Limb (tissue), 2 donors: ENCODE measurements around the gene WNT9B.
"Not testable (repeated sequence)": the region's sequence is repeated elsewhere in the genome, so short reads cannot be mapped to it uniquely, and the experiment has no call there.

Experiments
- DNase-seq, 2 donors: peaks; one replicate each; pipeline ENCODE4 v3.0.0-alpha.2; 2016; ENCODE audit errors: extremely low spot score in 2 of 2

WNT9B gene

GRCh38 chr17:46908068-46908737, 56.8 kb downstream of the WNT9B start:
- no peak for DNase-seq

GRCh38 chr17:46910179-46910927, 59.0 kb downstream of the WNT9B start:
- no peak for DNase-seq

- DNase-seq = no peak
Observed at GRCh38 chr17:46911311-46911710, 59.9 kb downstream of the WNT9B start.

GRCh38 chr17:46915596-46915995, 64.2 kb downstream of the WNT9B start:
- no peak for DNase-seq

GRCh38 chr17:46916211-46916610, 64.8 kb downstream of the WNT9B start:
- DNase-seq = no peak

GRCh38 chr17:46916623-46917022, 65.2 kb downstream of the WNT9B start:
- no peak for DNase-seq

GRCh38 chr17:46917041-46917440, 65.7 kb downstream of the WNT9B start:
- DNase-seq = no peak

- DNase-seq = no peak
Observed at GRCh38 chr17:46917516-46917915, 66.1 kb downstream of the WNT9B start.

GRCh38 chr17:46921962-46922361, 70.6 kb downstream of the WNT9B start:
- DNase-seq = not testable (repeated sequence)

- DNase-seq = no peak
Observed at GRCh38 chr17:46922487-46922803, 71.1 kb downstream of the WNT9B start.

GRCh38 chr17:46922804-46923635, 71.6 kb downstream of the WNT9B start, which contains the start of gene GOSR2:
TSS of gene GOSR2 (plus strand) at chr17:46923160. CDS start at chr17:46923193, 33 bp downstream.
- peak; percentile 95 to 97 for DNase-seq

GRCh38 chr17:46925185-46925868, 73.9 kb downstream of the WNT9B start:
- DNase-seq = no peak

- no peak for DNase-seq
Observed at GRCh38 chr17:46928467-46929261, 77.3 kb downstream of the WNT9B start.

- DNase-seq = no peak
Observed at GRCh38 chr17:46929413-46929812, 78.0 kb downstream of the WNT9B start.

- no peak for DNase-seq
Observed at GRCh38 chr17:46930051-46930450, 78.7 kb downstream of the WNT9B start.

GRCh38 chr17:46931596-46931995, 80.2 kb downstream of the WNT9B start:
- DNase-seq = no peak

- no peak for DNase-seq
Observed at GRCh38 chr17:46935658-46936266, 84.4 kb downstream of the WNT9B start.
